HUDEP-2 (cell line): ENCODE results near the gene GPX4.

Experiments
- DNase-seq, 76 experiments: peaks; one replicate each; lab custom pipeline; 2025; ENCODE audit not compliant: unreplicated experiment in 76 of 76; lab: John Stamatoyannopoulos, UW

The GPX4 gene

GRCh38 chr19:1146412-1146699, 42.6 kb downstream of the GPX4 start:
- no peak for DNase-seq

- no peak for DNase-seq
These were observed 43.3 kb downstream of the GPX4 start for GRCh38 chr19:1146858-1147780.

- DNase-seq, result no peak
These were observed 44.2 kb downstream of the GPX4 start for GRCh38 chr19:1147934-1148549.

- DNase-seq, result no peak
These were observed 45.7 kb downstream of the GPX4 start for GRCh38 chr19:1149259-1150045.

- DNase-seq, result no peak
These were observed 46.7 kb downstream of the GPX4 start for GRCh38 chr19:1150333-1151036.

GRCh38 chr19:1151037-1151724, 47.4 kb downstream of the GPX4 start:
- no peak for DNase-seq

- DNase-seq, result no peak
These were observed 48.3 kb downstream of the GPX4 start for GRCh38 chr19:1151917-1152587.

- DNase-seq, result no peak
These were observed 50.3 kb downstream of the GPX4 start for GRCh38 chr19:1153891-1154730.

GRCh38 chr19:1154731-1155351, 51.0 kb downstream of the GPX4 start:
- DNase-seq, result no peak

GRCh38 chr19:1155352-1156304, 51.8 kb downstream of the GPX4 start:
- DNase-seq, result no peak
